Natural killer cell (primary cell): ENCODE data around the gene MGLL. TPM values are rescaled to one million over a fixed set of nuclear protein-coding genes. Genes with fewer than 3 reads are reported as not detected.

Source experiments
- ATAC-seq, 3 donors: fragments of 150-1000 bp in 2 of 3; fragments of 200-7000 bp in 1 of 3; cut with Tn5 transposase; 1 replicate in 1 of 3; 2 replicates in 2 of 3; pipeline ENCODE4 v1.10.0; 2021; ENCODE audit warnings: mild to moderate bottlenecking in 2 of 3, moderate library complexity in 2 of 3
- DNase-seq, 2 donors: peaks; one replicate each; pipeline versions ENCODE4 v3.0.0 to v3.0.0-alpha.2; 2013 to 2021; ENCODE audit warnings: mixed read lengths in 1 of 2
- H3K27ac ChIP-seq: one replicate; pipeline ENCODE4 v1.5.1; 2013; ENCODE audit warnings: mild to moderate bottlenecking, low read length
- H3K27me3 ChIP-seq: one replicate; pipeline ENCODE4 v1.6.1; 2013; ENCODE audit warnings: low read length; ENCODE audit not compliant: control insufficient read depth, insufficient read depth
- H3K36me3 ChIP-seq: one replicate; pipeline ENCODE4 v1.6.1; 2013; ENCODE audit warnings: low read length; ENCODE audit not compliant: control insufficient read depth, insufficient read depth
- H3K4me1 ChIP-seq: one replicate; pipeline ENCODE4 v1.6.1; 2013; ENCODE audit warnings: low read length; ENCODE audit not compliant: control insufficient read depth, insufficient read depth
- H3K4me3 ChIP-seq: one replicate; pipeline ENCODE4 v1.5.1; 2013; ENCODE audit warnings: low read length
- H3K9me3 ChIP-seq: one replicate; pipeline ENCODE4 v1.6.1; 2013; ENCODE audit warnings: low read length; ENCODE audit not compliant: control insufficient read depth, insufficient read depth
- H3K27ac Mint-ChIP-seq, 2 donors: one replicate each; pipeline ENCODE4 v1.8.0; 2022; ENCODE audit warnings: mild to moderate bottlenecking in 2 of 2, mixed read lengths in 2 of 2, moderate library complexity in 1 of 2
- H3K27me3 Mint-ChIP-seq, 2 donors: one replicate each; pipeline ENCODE4 v1.8.0; 2022; ENCODE audit warnings: low read depth in 2 of 2, mixed read lengths in 2 of 2
- H3K36me3 Mint-ChIP-seq: one replicate; pipeline ENCODE4 v1.8.0; 2022; ENCODE audit warnings: mixed read lengths
- H3K4me1 Mint-ChIP-seq, 2 donors: one replicate each; pipeline ENCODE4 v1.8.0; 2022; ENCODE audit warnings: mixed read lengths in 2 of 2
- H3K4me3 Mint-ChIP-seq: one replicate; pipeline ENCODE4 v1.8.0; 2022; ENCODE audit warnings: mild to moderate bottlenecking, moderate library complexity, mixed read lengths
- H3K9me3 Mint-ChIP-seq, 2 donors: one replicate each; pipeline ENCODE4 v1.8.0; 2022; ENCODE audit warnings: mixed read lengths in 2 of 2
- CTCF ChIP-seq: fragments of 200-600 bp; IDR thresholded peaks from one replicate; pipeline ENCODE4 v1.8.0; 2022; ENCODE audit warnings: antibody characterized with exemption
- WGBS: methylation state at CpG from one replicate; pipeline ENCODE4 v1.1.7; 2013; ENCODE audit warnings: missing lambda C conversion rate; ENCODE audit not compliant: insufficient coverage; 5-methylcytosine and 5-hydroxymethylcytosine counted together
- intact Hi-C: fragments of 100-400 bp; cut with micrococcal nuclease; formaldehyde crosslinking; loops from one replicate; pipeline ENCODE4 v1.14.2; 2022
- total RNA-seq, 4 donors: library from RNA; stranded (reverse); fragments of 120-200 nt in 1 of 4; gene quantifications; one replicate each; pipeline versions ENCODE4 v1.2.3 to v1.2.4, GENCODE V29; 2013 to 2022

The MGLL gene
- total RNA-seq, 3 donors from 2014 or later (not counting 1 experiment from before 2014, with no cell fraction given): 2.7 to 4.6 (median 3.0) TPM

- H3K36me3 ChIP-seq: no peaks in the 10 kb centered on the region
- Mint-ChIP-seq H3K27me3 (peaks cover 0 to 15% of the 10 kb centered on the region in 2 donors), H3K36me3 (no peaks in the 10 kb centered on the region), H3K9me3 (no peaks in the 10 kb centered on the region), H3K27ac (no peak overlapping the region), H3K4me1 (no peaks in the 10 kb centered on the region), H3K4me3 (no peak overlapping the region)
- WGBS: 75% methylated on average over 9 of the region's 9 CpGs
- no peaks in the 10 kb centered on the region for H3K4me1 ChIP-seq
- ATAC-seq: no peak
- TF ChIP-seq CTCF: no peak
- no peak overlapping the region for H3K27ac ChIP-seq
- DNase-seq: no peak
- intact Hi-C loops: no loop called here
- H3K9me3 ChIP-seq: no peaks in the 10 kb centered on the region
- no peak overlapping the region for H3K4me3 ChIP-seq
- no peaks in the 10 kb centered on the region for H3K27me3 ChIP-seq
Measured at GRCh38 chr3:127848131-127849129, 26.1 kb upstream of the MGLL start.

GRCh38 chr3:127847236-127847720, 25.0 kb upstream of the MGLL start:
- no peaks in the 10 kb centered on the region for H3K36me3 Mint-ChIP-seq

GRCh38 chr3:127846576-127846975, 24.3 kb upstream of the MGLL start:
- Histone ChIP-seq H3K4me1 (no peaks in the 10 kb centered on the region), H3K9me3 (no peaks in the 10 kb centered on the region), H3K36me3 (no peaks in the 10 kb centered on the region), H3K27me3 (no peaks in the 10 kb centered on the region), H3K4me3 (no peak overlapping the region), H3K27ac (no peak overlapping the region)
- Mint-ChIP-seq H3K27ac (no peak overlapping the region), H3K4me1 (no peaks in the 10 kb centered on the region), H3K36me3 (no peaks in the 10 kb centered on the region), H3K9me3 (no peaks in the 10 kb centered on the region), H3K27me3 (peaks cover 0 to 15% of the 10 kb centered on the region in 2 donors), H3K4me3 (no peak overlapping the region)
- WGBS: 91% methylated on average over 1 of the region's 1 CpG
- DNase-seq: no peak
- no peak for ATAC-seq
- TF ChIP-seq CTCF: no peak
- intact Hi-C loops: no loop called here

More at GRCh38 chr3:127847236-127847720, 25.0 kb upstream of the MGLL start:
- Mint-ChIP-seq H3K27me3 (peaks cover 0 to 15% of the 10 kb centered on the region in 2 donors), H3K4me1 (no peaks in the 10 kb centered on the region), H3K27ac (no peak overlapping the region), H3K9me3 (no peaks in the 10 kb centered on the region), H3K4me3 (no peak overlapping the region)
- DNase-seq (no peak), ATAC-seq (no peak)
- Histone ChIP-seq H3K27ac (no peak overlapping the region), H3K4me1 (no peaks in the 10 kb centered on the region), H3K9me3 (no peaks in the 10 kb centered on the region), H3K36me3 (no peaks in the 10 kb centered on the region), H3K4me3 (no peak overlapping the region), H3K27me3 (no peaks in the 10 kb centered on the region)
- TF ChIP-seq CTCF: no peak
- 95% methylated on average over 4 of the region's 4 CpGs for WGBS
- intact Hi-C loops: no loop called here
